Measurements from ENCODE around the gene DZIP3. TPM values are rescaled to one million over a fixed set of nuclear protein-coding genes. Genes with fewer than 3 reads are reported as not detected.

The DZIP3 gene
- total RNA-seq, 1 experiment from 2014 or later = 20.9 TPM

DNA sequence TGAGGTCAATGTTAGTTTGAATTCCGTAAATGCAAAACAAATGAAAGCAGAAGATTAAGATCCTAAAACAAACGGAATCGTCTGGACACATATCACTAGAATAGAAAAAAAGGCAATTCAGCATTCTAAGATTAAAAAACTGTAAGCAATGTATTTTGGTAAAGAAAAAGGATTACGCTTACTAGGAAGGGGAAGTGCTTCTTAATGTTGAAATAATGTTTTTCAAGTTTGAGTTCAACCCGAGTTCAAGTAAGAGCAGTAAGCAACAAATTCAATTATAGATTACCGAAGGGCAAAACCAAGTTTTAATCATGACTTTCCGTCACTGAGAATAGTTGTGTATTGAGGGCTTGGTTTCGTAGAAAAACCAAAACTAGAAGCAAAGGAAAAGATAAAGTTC lies 921 bp upstream of the DZIP3 start:
- Mint-ChIP-seq H3K27ac (ENCODE audit: unreplicated experiment) (peak overlapping the region; percentile 98), H3K4me3 (ENCODE audit: unreplicated experiment) (peak overlapping the region; percentile 88), H3K36me3 (ENCODE audit: insufficient read depth, unreplicated experiment) (peaks cover 12% of the 10 kb centered on the region), H3K4me1 (ENCODE audit: low read depth, unreplicated experiment) (peaks cover 8% of the 10 kb centered on the region), H3K9me3 (ENCODE audit: unreplicated experiment) (no peaks in the 10 kb centered on the region), H3K27me3 (ENCODE audit: insufficient read depth, unreplicated experiment) (no peaks in the 10 kb centered on the region)
- CTCF ChIA-PET = no interaction called here
- DNase-seq = no peak
- POLR2A ChIA-PET = interaction anchor here (0.7 to 1.7 kb wide), 4 partner anchors 14 to 352 kb away, joined by 3 to 12 read pairs (median 3); no protein-coding TSS in a partner anchor
- Histone ChIP-seq H3K4me1 (no peaks in the 10 kb centered on the region), H3K27me3 (replicated peaks; ENCODE audit: control insufficient read depth, insufficient read depth, low read length) (no peaks in the 10 kb centered on the region), H3K36me3 (ENCODE audit: control insufficient read depth, insufficient read depth, low read length) (no peaks in the 10 kb centered on the region), H3K4me3 (ENCODE audit: low read depth, low read length) (peak overlapping the region; percentile 95), H3K9me3 (no peaks in the 10 kb centered on the region)
- intact Hi-C loops (cut with micrococcal nuclease; ENCODE audit: unreplicated experiment) = no loop called here
- TF ChIP-seq, protein P1, sequence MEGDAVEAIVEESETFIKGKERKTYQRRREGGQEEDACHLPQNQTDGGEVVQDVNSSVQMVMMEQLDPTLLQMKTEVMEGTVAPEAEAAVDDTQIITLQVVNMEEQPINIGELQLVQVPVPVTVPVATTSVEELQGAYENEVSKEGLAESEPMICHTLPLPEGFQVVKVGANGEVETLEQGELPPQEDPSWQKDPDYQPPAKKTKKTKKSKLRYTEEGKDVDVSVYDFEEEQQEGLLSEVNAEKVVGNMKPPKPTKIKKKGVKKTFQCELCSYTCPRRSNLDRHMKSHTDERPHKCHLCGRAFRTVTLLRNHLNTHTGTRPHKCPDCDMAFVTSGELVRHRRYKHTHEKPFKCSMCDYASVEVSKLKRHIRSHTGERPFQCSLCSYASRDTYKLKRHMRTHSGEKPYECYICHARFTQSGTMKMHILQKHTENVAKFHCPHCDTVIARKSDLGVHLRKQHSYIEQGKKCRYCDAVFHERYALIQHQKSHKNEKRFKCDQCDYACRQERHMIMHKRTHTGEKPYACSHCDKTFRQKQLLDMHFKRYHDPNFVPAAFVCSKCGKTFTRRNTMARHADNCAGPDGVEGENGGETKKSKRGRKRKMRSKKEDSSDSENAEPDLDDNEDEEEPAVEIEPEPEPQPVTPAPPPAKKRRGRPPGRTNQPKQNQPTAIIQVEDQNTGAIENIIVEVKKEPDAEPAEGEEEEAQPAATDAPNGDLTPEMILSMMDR (IDR thresholded peaks at IDR 0.05; ENCODE audit: insufficient read depth in 1 of 2, low read depth in 1 of 2, low read length in 1 of 2, severe bottlenecking in 1 of 2, unreplicated experiment in 1 of 2) = no peak
- no TSS peak for BruUV-seq (replicated peaks)

DNA sequence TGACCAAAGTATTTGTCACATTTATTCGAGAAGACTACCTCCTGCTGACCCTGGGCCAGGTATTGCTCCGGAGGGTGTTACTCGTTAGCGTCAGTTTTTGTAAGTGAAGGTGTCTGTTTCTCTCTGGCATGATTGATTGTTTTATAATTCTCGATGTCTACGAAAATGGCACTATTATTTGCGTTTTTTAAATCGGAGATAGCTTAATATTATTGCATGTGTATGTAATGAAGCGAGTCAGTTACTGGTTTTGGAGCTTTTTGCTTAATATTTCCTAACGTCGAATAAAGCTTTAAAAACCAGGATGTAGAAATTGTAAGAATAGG lies 439 bp downstream of the DZIP3 start:
- TSS peak; percentile 85 for BruUV-seq (replicated peaks)
- H3K9me3 ChIP-seq = no peaks in the 10 kb centered on the region
- CTCF ChIA-PET = no interaction called here

DNA sequence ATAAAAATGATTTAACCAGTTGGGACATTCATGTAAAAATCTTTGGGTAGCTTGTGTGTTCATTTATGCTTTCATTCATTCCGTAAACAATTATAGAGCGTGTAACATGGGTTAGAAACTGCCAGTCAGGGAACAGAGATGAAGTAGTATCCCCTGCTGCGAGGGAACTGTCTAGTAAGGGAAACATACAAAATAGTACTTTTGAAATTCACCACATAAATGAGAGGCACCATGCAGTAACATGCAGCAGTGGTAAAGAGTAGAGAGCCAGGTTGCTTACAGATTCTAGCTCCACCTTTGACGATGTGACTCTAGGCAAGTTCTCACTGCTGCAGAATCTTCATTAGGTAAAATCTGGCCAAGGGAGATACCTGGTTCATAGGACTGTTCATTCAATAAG lies 938 bp downstream of the DZIP3 start:
- H3K27me3 ChIP-seq (replicated peaks; ENCODE audit: control insufficient read depth, insufficient read depth, low read length) = no peaks in the 10 kb centered on the region
- Mint-ChIP-seq H3K27ac (ENCODE audit: unreplicated experiment) (peak overlapping the region; percentile 98), H3K36me3 (ENCODE audit: insufficient read depth, unreplicated experiment) (peaks cover 11% of the 10 kb centered on the region), H3K4me3 (ENCODE audit: unreplicated experiment) (peak overlapping the region; percentile 88), H3K4me1 (ENCODE audit: low read depth, unreplicated experiment) (peaks cover 8% of the 10 kb centered on the region), H3K27me3 (ENCODE audit: insufficient read depth, unreplicated experiment) (no peaks in the 10 kb centered on the region), H3K9me3 (ENCODE audit: unreplicated experiment) (no peaks in the 10 kb centered on the region)
- BruUV-seq (replicated peaks) = no TSS peak
- H3K4me3 ChIP-seq (ENCODE audit: low read depth, low read length) = peak overlapping the region; percentile 95
- DNase-seq = no peak
- TF ChIP-seq, protein P1 (IDR thresholded peaks at IDR 0.05; ENCODE audit: insufficient read depth in 1 of 2, low read depth in 1 of 2, low read length in 1 of 2, severe bottlenecking in 1 of 2, unreplicated experiment in 1 of 2) = no peak
- intact Hi-C loops (cut with micrococcal nuclease; ENCODE audit: unreplicated experiment) = no loop called here
- no peaks in the 10 kb centered on the region for H3K4me1 ChIP-seq
- H3K36me3 ChIP-seq (ENCODE audit: control insufficient read depth, insufficient read depth, low read length) = no peaks in the 10 kb centered on the region
- ChIA-PET CTCF (no interaction called here), POLR2A (interaction anchor here (1.2 kb wide), 1 partner anchor 38 kb away, joined by 4 read pairs; no protein-coding TSS in a partner anchor)
- no peaks in the 10 kb centered on the region for H3K9me3 ChIP-seq

More for the DNA sequence above, 439 bp downstream of the DZIP3 start:
- Histone ChIP-seq H3K36me3 (ENCODE audit: control insufficient read depth, insufficient read depth, low read length) (no peaks in the 10 kb centered on the region), H3K4me3 (ENCODE audit: low read depth, low read length) (peak overlapping the region; percentile 95), H3K27me3 (replicated peaks; ENCODE audit: control insufficient read depth, insufficient read depth, low read length) (no peaks in the 10 kb centered on the region), H3K4me1 (no peaks in the 10 kb centered on the region)
- peaks cover 11% of the 10 kb centered on the region for H3K36me3 Mint-ChIP-seq (ENCODE audit: insufficient read depth, unreplicated experiment)
- H3K9me3 Mint-ChIP-seq (ENCODE audit: unreplicated experiment) = no peaks in the 10 kb centered on the region
- no peaks in the 10 kb centered on the region for H3K27me3 Mint-ChIP-seq (ENCODE audit: insufficient read depth, unreplicated experiment)
- TF ChIP-seq, protein P1 (IDR thresholded peaks at IDR 0.05; ENCODE audit: insufficient read depth in 1 of 2, low read depth in 1 of 2, low read length in 1 of 2, severe bottlenecking in 1 of 2, unreplicated experiment in 1 of 2) = no peak
- DNase-seq = no peak
- POLR2A ChIA-PET = interaction anchor here (1.2 to 1.7 kb wide), 4 partner anchors 13 to 37 kb away, joined by 3 to 12 read pairs (median 4); no protein-coding TSS in a partner anchor
- peak overlapping the region; percentile 88 for H3K4me3 Mint-ChIP-seq (ENCODE audit: unreplicated experiment)
- H3K4me1 Mint-ChIP-seq (ENCODE audit: low read depth, unreplicated experiment) = peaks cover 8% of the 10 kb centered on the region
- intact Hi-C loops (cut with micrococcal nuclease; ENCODE audit: unreplicated experiment) = loop anchor here (1.0 kb wide), 1 partner anchor 35 kb away; no protein-coding TSS in a partner anchor
- peak overlapping the region; percentile 98 for H3K27ac Mint-ChIP-seq (ENCODE audit: unreplicated experiment)
